Colonic mucosa (tissue), 4 donors: ENCODE data around the gene DDX55. TPM values are rescaled to one million over a fixed set of nuclear protein-coding genes. Genes with fewer than 3 reads are reported as not detected.
A peak's percentile ranks its signal among the peaks of the same experiment; 100 is the strongest.
"Not testable (repeated sequence)": the region's sequence is repeated elsewhere in the genome, so short reads cannot be mapped to it uniquely, and the experiment has no call there.

Source experiments
- DNase-seq: peaks from one replicate; pipeline ENCODE4 v3.0.0-alpha.2; 2020
- H3K27ac ChIP-seq: fragments of 200-600 bp; one replicate; pipeline ENCODE4 v1.8.0; 2021
- H3K27me3 ChIP-seq: fragments of 200-600 bp; one replicate; pipeline ENCODE4 v1.8.0; 2021
- H3K36me3 ChIP-seq: fragments of 200-600 bp; one replicate; pipeline ENCODE4 v1.8.0; 2021
- H3K4me1 ChIP-seq: fragments of 200-600 bp; one replicate; pipeline ENCODE4 v1.8.0; 2021; ENCODE audit warnings: mild to moderate bottlenecking
- H3K4me3 ChIP-seq: fragments of 200-600 bp; one replicate; pipeline ENCODE4 v1.8.0; 2021
- H3K9ac ChIP-seq, 2 donors: one replicate each; pipeline ENCODE4 v1.7.0; 2013; ENCODE audit warnings: control low read depth in 2 of 2, low read depth in 2 of 2, low read length in 2 of 2
- H3K9me3 ChIP-seq: fragments of 200-600 bp; one replicate; pipeline ENCODE4 v1.8.0; 2021
- CTCF ChIP-seq: fragments of 200-600 bp; IDR thresholded peaks from one replicate; pipeline ENCODE4 v1.8.0; 2022; ENCODE audit warnings: antibody characterized with exemption, mild to moderate bottlenecking
- intact Hi-C: fragments of 100-400 bp; cut with DNase I; formaldehyde crosslinking; loops from one replicate; pipeline ENCODE4 v1.14.1; 2022
- total RNA-seq, 2 donors: library from RNA; stranded (reverse); fragmentation: NEBNext Ultra II Directional in 1 of 2; extraction: Animal tissue kit (Norgen Biotek cat#: 25700) in 1 of 2; gene quantifications; one replicate each; pipeline ENCODE4 v1.2.1, GENCODE V29; 2021
- donor health status: healthy.
- donor health status: DM: no; HTN: no; CAD: no.
- donor health status: DM: no; HTN: no; CAD: no.

Gene DDX55
- total RNA-seq, 2 donors from 2014 or later = 8.1 to 19.7 TPM

GRCh38 chr12:123599721-123600120 lies 2.2 kb upstream of the DDX55 start:
- intact Hi-C loops = no loop called here

GRCh38 chr12:123602651-123603195 lies 824 bp downstream of the DDX55 start:
- H3K27me3 ChIP-seq = no peaks in the 10 kb centered on the region
- peak overlapping the region; percentile 77 for H3K4me3 ChIP-seq
- H3K9ac ChIP-seq = peak overlapping the region; percentile 87 to 92
- no peaks in the 10 kb centered on the region for H3K4me1 ChIP-seq
- no peak for DNase-seq
- H3K27ac ChIP-seq = no peak overlapping the region
- TF ChIP-seq CTCF = no peak
- no peaks in the 10 kb centered on the region for H3K9me3 ChIP-seq
- intact Hi-C loops = no loop called here
- H3K36me3 ChIP-seq = peaks cover 1% of the 10 kb centered on the region

More at GRCh38 chr12:123599721-123600120, 2.2 kb upstream of the DDX55 start:
- H3K4me3 ChIP-seq = no peak overlapping the region
- DNase-seq = no peak
- H3K4me1 ChIP-seq = no peaks in the 10 kb centered on the region
- no peak overlapping the region for H3K9ac ChIP-seq
- no peaks in the 10 kb centered on the region for H3K9me3 ChIP-seq
- no peak for TF ChIP-seq CTCF
- H3K36me3 ChIP-seq = peaks cover 10% of the 10 kb centered on the region
- H3K27ac ChIP-seq = no peak overlapping the region
- H3K27me3 ChIP-seq = no peaks in the 10 kb centered on the region

- H3K9me3 ChIP-seq, H3K9ac ChIP-seq, intact Hi-C loops, H3K4me1 ChIP-seq, H3K27ac ChIP-seq, H3K4me3 ChIP-seq, H3K36me3 ChIP-seq, DNase-seq, H3K27me3 ChIP-seq: not testable (repeated sequence)
These were observed 1.6 kb downstream of the DDX55 start for GRCh38 chr12:123603495-123603894.

GRCh38 chr12:123607756-123608155 lies 5.9 kb downstream of the DDX55 start:
- no peak for DNase-seq
- TF ChIP-seq CTCF = no peak
- intact Hi-C loops = no loop called here
- Histone ChIP-seq H3K27ac (no peak overlapping the region), H3K9ac (no peak overlapping the region), H3K36me3 (peaks cover 13% of the 10 kb centered on the region), H3K4me3 (no peak overlapping the region), H3K9me3 (no peaks in the 10 kb centered on the region), H3K4me1 (no peaks in the 10 kb centered on the region), H3K27me3 (no peaks in the 10 kb centered on the region)

GRCh38 chr12:123608182-123608581 lies 6.3 kb downstream of the DDX55 start:
- H3K4me3 ChIP-seq = no peak overlapping the region
- no peak overlapping the region for H3K27ac ChIP-seq
- peak; percentile 22 for DNase-seq
- intact Hi-C loops = no loop called here
- H3K27me3 ChIP-seq = no peaks in the 10 kb centered on the region
- peaks cover 13% of the 10 kb centered on the region for H3K36me3 ChIP-seq
- no peak overlapping the region for H3K9ac ChIP-seq
- no peaks in the 10 kb centered on the region for H3K9me3 ChIP-seq
- no peak for TF ChIP-seq CTCF
- H3K4me1 ChIP-seq = no peaks in the 10 kb centered on the region

GRCh38 chr12:123614110-123614509 lies 12.2 kb downstream of the DDX55 start:
- no peak for DNase-seq
- no peaks in the 10 kb centered on the region for H3K9me3 ChIP-seq
- H3K9ac ChIP-seq = no peak overlapping the region
- H3K36me3 ChIP-seq = peaks cover 13% of the 10 kb centered on the region
- intact Hi-C loops = no loop called here
- no peaks in the 10 kb centered on the region for H3K27me3 ChIP-seq
- no peak for TF ChIP-seq CTCF
- H3K4me1 ChIP-seq = no peaks in the 10 kb centered on the region
- H3K4me3 ChIP-seq = no peak overlapping the region
- H3K27ac ChIP-seq = no peak overlapping the region
